Fibroblast of mammary gland (primary cell): Measurements from ENCODE around the gene CDK5RAP2.

ENCODE experiments used
- DNase-seq: peaks from one replicate; pipeline ENCODE4 v3.0.0-alpha.2; 2010; ENCODE audit warnings: low read depth
- H3K4me3 ChIP-seq: 2 replicates; pipeline ENCODE4 v1.5.1; 2011; ENCODE audit warnings: low read depth, mild to moderate bottlenecking, low read length, moderate library complexity; ENCODE audit not compliant: control insufficient read depth
- CTCF ChIP-seq: conservative IDR thresholded peaks from 2 replicates; pipeline ENCODE4 v1.5.1; 2011; ENCODE audit warnings: low read depth, low read length, inconsistent platforms; ENCODE audit not compliant: control insufficient read depth, insufficient read depth

CDK5RAP2 gene

DNA sequence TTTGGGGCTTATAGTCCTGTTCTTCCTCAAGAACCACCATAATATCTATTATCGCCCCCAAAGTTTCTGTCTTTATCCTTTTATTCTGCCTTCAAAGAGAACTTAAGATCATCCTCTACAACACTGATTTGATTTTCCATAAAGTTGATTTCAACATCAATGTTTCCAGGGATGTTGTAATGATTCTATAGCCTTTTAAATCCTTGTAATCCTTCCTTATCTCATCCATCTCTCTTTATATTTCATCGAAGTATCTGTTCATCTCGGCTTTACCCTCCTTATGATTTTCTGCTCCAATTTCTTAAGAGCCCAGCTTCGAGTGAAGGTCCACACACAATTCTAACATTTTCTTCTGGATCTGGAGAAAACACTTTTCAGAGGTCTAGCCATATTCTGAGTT is 218.4 kb downstream of the CDK5RAP2 start:
- TF ChIP-seq CTCF = no peak
- DNase-seq = no peak
- no peak overlapping the region for H3K4me3 ChIP-seq

DNA sequence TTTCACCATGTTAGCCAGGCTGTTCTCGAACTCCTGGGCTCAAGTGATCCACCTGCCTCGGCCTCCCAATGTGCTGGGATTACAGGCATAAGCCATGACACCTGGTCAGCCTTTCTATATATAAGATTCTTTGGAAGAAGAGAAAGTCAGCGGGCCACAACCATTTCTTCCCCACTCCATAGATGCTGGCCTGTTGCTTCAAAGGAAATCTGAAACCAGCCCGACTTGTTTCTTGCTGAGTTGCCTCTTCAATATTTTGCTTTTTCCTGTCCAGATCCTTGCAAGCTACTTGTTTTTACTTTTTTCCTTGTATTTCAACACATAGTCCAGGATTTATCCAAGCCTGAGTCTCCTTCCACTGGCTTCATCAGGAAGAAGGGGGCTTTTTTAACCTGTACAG is 219.5 kb downstream of the CDK5RAP2 start:
- no peak overlapping the region for H3K4me3 ChIP-seq
- TF ChIP-seq CTCF = no peak
- DNase-seq = no peak

- TF ChIP-seq CTCF = no peak
- no peak overlapping the region for H3K4me3 ChIP-seq
- DNase-seq = peak; percentile 26
Measured at GRCh38 chr9:120360046-120360445, 219.9 kb downstream of the CDK5RAP2 start.

DNA sequence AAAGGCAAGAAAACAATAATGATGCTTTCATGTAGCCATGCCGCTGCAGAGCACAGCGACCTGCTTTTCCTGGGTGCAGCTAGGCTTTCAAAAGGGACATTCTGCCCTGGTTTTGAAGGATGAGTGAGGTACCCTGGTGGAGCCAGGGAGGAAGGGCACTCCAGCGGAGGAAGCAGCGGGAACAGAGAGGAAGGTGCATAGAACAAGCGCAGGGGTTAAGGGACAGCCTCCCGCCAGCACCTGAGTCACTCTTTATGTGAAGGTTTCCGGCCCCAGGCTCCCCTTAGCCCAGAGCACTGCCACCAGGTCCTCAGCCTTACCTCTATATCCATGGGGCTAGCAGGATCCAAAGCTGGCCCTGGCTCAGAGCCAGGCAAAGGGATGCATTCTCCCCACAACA is 221.1 kb downstream of the CDK5RAP2 start:
- DNase-seq = no peak
- H3K4me3 ChIP-seq = no peak overlapping the region
- no peak for TF ChIP-seq CTCF

GRCh38 chr9:120353506-120353905 is 226.5 kb downstream of the CDK5RAP2 start:
- DNase-seq = peak; percentile 88
- TF ChIP-seq CTCF = no peak
- H3K4me3 ChIP-seq = no peak overlapping the region

DNA sequence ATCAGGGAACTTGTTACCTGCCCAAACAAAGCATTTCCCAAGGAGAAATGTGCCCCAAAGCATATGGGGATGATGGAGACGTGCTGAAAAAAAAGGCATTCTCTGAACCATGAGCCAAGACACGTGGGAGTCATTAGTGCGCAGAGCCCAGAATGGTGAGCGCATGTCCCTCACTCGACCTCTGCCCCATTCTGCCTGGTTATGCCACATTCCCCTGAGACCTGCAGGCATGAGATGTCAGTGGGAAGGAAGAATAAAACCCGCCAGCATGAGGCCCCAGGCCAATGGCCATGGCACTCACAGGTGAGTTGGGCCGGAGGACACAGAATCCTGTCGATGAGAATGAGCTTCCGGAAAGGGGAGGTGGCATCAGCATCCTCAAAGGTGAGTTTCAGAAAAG is 228.9 kb downstream of the CDK5RAP2 start:
- no peak overlapping the region for H3K4me3 ChIP-seq
- no peak for TF ChIP-seq CTCF
- peak; percentile 50 for DNase-seq

- no peak for TF ChIP-seq CTCF
- H3K4me3 ChIP-seq = no peak overlapping the region
- DNase-seq = no peak
Measured at GRCh38 chr9:120350596-120350995, 229.4 kb downstream of the CDK5RAP2 start.
